Measurements from ENCODE around the gene INPP4A.

The INPP4A gene

DNA sequence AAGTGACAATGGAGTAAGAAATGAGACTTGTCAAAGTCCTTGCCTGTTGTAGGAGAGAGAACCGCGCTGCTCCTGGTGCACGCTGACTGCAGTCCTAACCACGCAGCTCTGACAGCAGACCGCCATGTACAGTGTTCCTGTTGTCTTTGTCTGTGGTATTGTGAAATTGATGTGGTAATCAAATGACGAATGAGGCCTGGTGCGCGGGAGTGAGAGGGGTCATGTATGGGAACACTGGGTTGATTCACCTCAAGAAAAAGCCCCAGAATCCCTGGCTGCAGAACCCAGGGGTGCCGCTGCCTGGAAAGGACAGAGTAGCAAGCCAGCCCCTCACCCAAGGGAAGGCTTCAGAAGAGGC, 64.0 kb downstream of the INPP4A start:
- H3K4me3 Mint-ChIP-seq: peak overlapping the region; percentile 51
- H3K27ac Mint-ChIP-seq: peak overlapping the region; percentile 79
- no peaks in the 10 kb centered on the region for H3K9me3 Mint-ChIP-seq
- peaks cover 2% of the 10 kb centered on the region for H3K36me3 Mint-ChIP-seq (ENCODE audit: low read depth)
- H3K27me3 Mint-ChIP-seq: no peaks in the 10 kb centered on the region
- DNase-seq (peak; percentile 80), ATAC-seq (peak; percentile 92)
- peaks cover 85% of the 10 kb centered on the region for H3K4me1 Mint-ChIP-seq

DNA sequence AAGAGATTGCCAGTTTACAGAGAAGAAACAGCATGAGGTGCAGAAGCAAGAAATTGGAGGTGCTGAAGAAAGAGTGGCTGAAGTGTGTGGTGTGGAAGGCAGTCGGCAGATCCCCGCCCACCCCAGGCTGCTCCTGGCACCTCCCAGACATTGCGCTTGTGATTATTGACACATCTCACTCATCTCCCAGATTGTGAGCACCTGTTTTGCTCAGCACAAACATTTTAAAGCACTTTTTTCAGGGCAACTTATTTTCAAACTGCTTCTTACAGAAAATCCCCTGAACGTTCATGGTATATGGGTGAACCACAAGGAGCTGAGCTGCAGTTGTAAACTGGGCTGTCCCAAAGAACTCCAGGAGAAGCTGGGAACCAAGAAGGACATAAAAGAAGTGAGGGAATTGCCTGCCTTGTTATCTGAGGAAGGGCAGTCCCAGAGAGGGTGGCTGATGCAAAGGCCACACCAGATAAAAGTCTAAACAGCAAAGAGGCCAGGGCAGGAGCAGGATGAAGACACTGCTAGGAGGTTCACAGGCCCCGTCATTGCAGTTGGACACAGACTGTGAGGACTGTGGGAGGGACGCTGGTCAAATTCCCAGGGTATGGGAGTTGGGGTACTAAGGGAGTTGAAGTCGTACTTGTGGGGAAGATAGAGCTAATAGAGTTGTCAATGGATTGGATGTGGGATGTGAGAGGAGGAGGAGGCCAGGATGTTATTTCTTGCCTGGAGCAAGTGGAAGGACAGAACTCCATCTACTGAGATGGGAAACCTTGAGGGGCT, 65.1 kb downstream of the INPP4A start:
- Mint-ChIP-seq H3K9me3 (no peaks in the 10 kb centered on the region), H3K27me3 (no peaks in the 10 kb centered on the region), H3K4me3 (no peak overlapping the region), H3K36me3 (ENCODE audit: low read depth) (peaks cover 2% of the 10 kb centered on the region), H3K4me1 (peaks cover 80% of the 10 kb centered on the region), H3K27ac (no peak overlapping the region)
- DNase-seq: no peak
- ATAC-seq: no peak

GRCh38 chr2:98510322-98510662, 65.6 kb downstream of the INPP4A start:
- DNase-seq (no peak), ATAC-seq (no peak)
- H3K27ac Mint-ChIP-seq: no peak overlapping the region
- H3K27me3 Mint-ChIP-seq: no peaks in the 10 kb centered on the region
- peaks cover 79% of the 10 kb centered on the region for H3K4me1 Mint-ChIP-seq
- H3K9me3 Mint-ChIP-seq: no peaks in the 10 kb centered on the region
- peaks cover 2% of the 10 kb centered on the region for H3K36me3 Mint-ChIP-seq (ENCODE audit: low read depth)
- no peak overlapping the region for H3K4me3 Mint-ChIP-seq

GRCh38 chr2:98511981-98512380, 67.3 kb downstream of the INPP4A start:
- Mint-ChIP-seq H3K4me3 (no peak overlapping the region), H3K4me1 (peaks cover 76% of the 10 kb centered on the region), H3K36me3 (ENCODE audit: low read depth) (no peaks in the 10 kb centered on the region), H3K27ac (no peak overlapping the region), H3K9me3 (no peaks in the 10 kb centered on the region), H3K27me3 (no peaks in the 10 kb centered on the region)
- ATAC-seq (no peak), DNase-seq (no peak)

DNA sequence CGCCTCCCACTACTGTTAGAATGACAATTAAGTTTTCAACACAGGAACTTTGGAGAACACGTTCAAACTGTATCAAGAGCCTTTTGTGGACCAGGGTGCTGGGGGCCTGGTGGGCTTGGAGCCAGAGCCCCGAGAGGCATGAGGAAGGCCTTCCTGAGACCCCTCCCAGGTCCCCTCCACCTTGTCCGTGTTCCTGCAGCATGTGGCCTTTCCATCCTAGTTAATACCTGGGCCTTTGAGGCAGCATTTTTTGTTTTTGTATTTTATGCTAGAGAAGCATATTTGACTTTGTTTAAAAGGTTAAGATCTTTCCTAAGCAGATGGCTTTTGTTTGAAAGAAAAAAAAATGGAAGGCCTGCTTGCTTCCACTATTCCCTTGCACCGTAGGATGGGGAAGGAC, 68.0 kb downstream of the INPP4A start:
- H3K27me3 Mint-ChIP-seq: no peaks in the 10 kb centered on the region
- no peaks in the 10 kb centered on the region for H3K9me3 Mint-ChIP-seq
- ATAC-seq (no peak), DNase-seq (no peak)
- H3K27ac Mint-ChIP-seq: no peak overlapping the region
- H3K4me3 Mint-ChIP-seq: no peak overlapping the region
- peaks cover 76% of the 10 kb centered on the region for H3K4me1 Mint-ChIP-seq
- no peaks in the 10 kb centered on the region for H3K36me3 Mint-ChIP-seq (ENCODE audit: low read depth)

DNA sequence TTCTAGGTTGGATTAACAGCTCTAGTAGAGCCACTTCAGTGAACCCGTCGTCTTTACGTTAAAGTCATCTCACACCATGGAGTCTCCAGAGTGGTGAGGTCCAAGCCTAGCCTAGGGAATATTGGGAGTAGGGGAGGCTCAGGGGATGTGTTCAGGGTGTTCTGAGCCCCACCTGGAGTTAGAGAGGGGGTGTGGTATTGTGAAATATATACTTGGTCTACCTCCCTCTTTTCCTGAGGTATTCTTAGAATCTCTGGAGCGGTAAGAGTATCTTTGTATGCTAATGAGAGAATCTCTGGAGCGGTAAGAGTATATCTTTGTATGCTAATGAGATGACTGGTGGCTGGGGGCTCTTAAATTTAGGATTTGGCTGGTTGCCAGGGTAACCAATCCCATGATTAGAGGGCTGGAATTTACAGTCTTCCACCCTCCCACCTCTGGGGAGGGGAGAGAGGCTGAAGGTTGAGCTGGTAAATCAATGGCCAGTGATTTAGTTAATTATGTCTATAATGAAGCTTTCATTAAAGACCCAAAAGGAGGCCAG, 69.5 kb downstream of the INPP4A start:
- no peaks in the 10 kb centered on the region for H3K9me3 Mint-ChIP-seq
- peaks cover 66% of the 10 kb centered on the region for H3K4me1 Mint-ChIP-seq
- no peak overlapping the region for H3K4me3 Mint-ChIP-seq
- H3K27me3 Mint-ChIP-seq: no peaks in the 10 kb centered on the region
- ATAC-seq (no peak), DNase-seq (no peak)
- H3K27ac Mint-ChIP-seq: no peak overlapping the region
- no peaks in the 10 kb centered on the region for H3K36me3 Mint-ChIP-seq (ENCODE audit: low read depth)

DNA sequence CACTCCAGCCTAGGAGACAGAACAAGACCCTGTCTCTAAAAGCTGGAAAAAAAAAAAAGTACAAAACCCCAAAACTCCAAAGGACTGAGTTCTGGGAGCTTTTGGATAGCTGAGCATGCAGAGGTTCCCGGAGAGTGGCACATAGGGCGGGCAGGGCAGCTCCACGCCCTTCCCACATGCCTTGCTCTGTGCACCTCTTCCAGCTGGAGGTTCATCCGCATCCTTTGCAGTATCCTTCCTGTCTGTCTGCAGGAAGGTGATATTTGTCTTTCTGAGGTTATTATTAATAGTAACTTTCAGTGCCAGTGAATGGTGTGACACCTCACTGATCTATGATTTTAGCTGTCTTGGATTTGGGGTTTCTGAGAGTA, 70.2 kb downstream of the INPP4A start:
- DNase-seq (no peak), ATAC-seq (no peak)
- Mint-ChIP-seq H3K4me1 (peaks cover 59% of the 10 kb centered on the region), H3K9me3 (no peaks in the 10 kb centered on the region), H3K27me3 (no peaks in the 10 kb centered on the region), H3K4me3 (no peak overlapping the region), H3K36me3 (ENCODE audit: low read depth) (no peaks in the 10 kb centered on the region), H3K27ac (peak overlapping the region; percentile 62)

GRCh38 chr2:98515250-98515991, 70.8 kb downstream of the INPP4A start:
- Mint-ChIP-seq H3K27ac (peak overlapping the region; percentile 62), H3K4me1 (peaks cover 54% of the 10 kb centered on the region), H3K9me3 (no peaks in the 10 kb centered on the region), H3K27me3 (no peaks in the 10 kb centered on the region), H3K36me3 (ENCODE audit: low read depth) (no peaks in the 10 kb centered on the region), H3K4me3 (no peak overlapping the region)
- ATAC-seq (peak; percentile 58), DNase-seq (no peak)

GRCh38 chr2:98516571-98516970, 71.9 kb downstream of the INPP4A start:
- DNase-seq (no peak), ATAC-seq (no peak)
- Mint-ChIP-seq H3K4me1 (peaks cover 51% of the 10 kb centered on the region), H3K4me3 (no peak overlapping the region), H3K27me3 (no peaks in the 10 kb centered on the region), H3K27ac (peak overlapping the region; percentile 23), H3K9me3 (no peaks in the 10 kb centered on the region), H3K36me3 (ENCODE audit: low read depth) (no peaks in the 10 kb centered on the region)

- Mint-ChIP-seq H3K9me3 (no peaks in the 10 kb centered on the region), H3K4me3 (no peak overlapping the region), H3K36me3 (ENCODE audit: low read depth) (peaks cover 3% of the 10 kb centered on the region), H3K4me1 (peaks cover 41% of the 10 kb centered on the region), H3K27me3 (no peaks in the 10 kb centered on the region), H3K27ac (no peak overlapping the region)
- DNase-seq (no peak), ATAC-seq (no peak)
Observed at GRCh38 chr2:98517636-98518035, 73.0 kb downstream of the INPP4A start.

GRCh38 chr2:98518101-98518500, 73.4 kb downstream of the INPP4A start:
- peaks cover 7% of the 10 kb centered on the region for H3K36me3 Mint-ChIP-seq (ENCODE audit: low read depth)
- ATAC-seq (peak; percentile 67), DNase-seq (peak; percentile 53)
- no peaks in the 10 kb centered on the region for H3K27me3 Mint-ChIP-seq
- H3K4me3 Mint-ChIP-seq: no peak overlapping the region
- H3K4me1 Mint-ChIP-seq: peaks cover 38% of the 10 kb centered on the region
- no peak overlapping the region for H3K27ac Mint-ChIP-seq
- H3K9me3 Mint-ChIP-seq: no peaks in the 10 kb centered on the region

DNA sequence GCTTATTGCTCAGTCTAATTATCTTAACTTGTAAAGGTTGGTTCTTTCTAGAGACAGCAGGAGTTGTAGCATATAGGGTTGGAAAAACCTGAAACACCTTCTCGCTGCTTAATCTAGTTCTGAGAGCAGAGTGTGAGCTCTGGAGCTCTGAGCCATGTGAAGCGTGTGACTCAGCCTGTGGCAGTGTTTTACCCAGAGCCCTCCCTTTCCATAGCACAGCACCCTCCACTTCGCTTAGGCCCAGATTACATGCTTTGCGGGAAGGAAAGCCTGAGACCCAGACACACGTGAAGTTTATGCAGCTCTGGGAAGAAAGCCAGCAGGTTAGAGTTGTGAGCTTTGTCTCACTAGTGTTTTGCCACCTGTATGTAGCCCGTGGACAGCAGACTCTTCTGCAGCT, 74.5 kb downstream of the INPP4A start:
- peaks cover 33% of the 10 kb centered on the region for H3K4me1 Mint-ChIP-seq
- ATAC-seq (no peak), DNase-seq (no peak)
- H3K27ac Mint-ChIP-seq: no peak overlapping the region
- peaks cover 11% of the 10 kb centered on the region for H3K36me3 Mint-ChIP-seq (ENCODE audit: low read depth)
- H3K4me3 Mint-ChIP-seq: no peak overlapping the region
- H3K9me3 Mint-ChIP-seq: no peaks in the 10 kb centered on the region
- no peaks in the 10 kb centered on the region for H3K27me3 Mint-ChIP-seq

DNA sequence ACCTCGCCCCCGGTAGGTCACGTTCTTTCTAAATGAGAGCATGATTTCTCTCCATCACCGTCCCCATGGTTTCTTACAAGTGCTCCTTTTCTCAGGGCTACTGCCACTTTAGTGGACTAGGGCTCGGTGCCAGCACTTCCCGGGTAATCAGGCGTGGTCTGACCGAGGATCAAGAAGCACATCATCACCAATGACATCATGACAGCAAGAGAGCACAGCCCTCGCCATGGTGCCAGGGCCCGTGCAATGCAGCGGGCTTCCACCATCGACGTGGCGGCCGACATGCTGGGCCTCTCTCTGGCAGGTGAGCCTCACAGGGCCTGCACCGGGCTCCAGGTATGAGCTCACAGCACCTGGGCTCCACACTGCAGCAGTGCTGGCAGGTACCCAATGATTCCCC, 75.2 kb downstream of the INPP4A start:
- Mint-ChIP-seq H3K36me3 (ENCODE audit: low read depth) (peaks cover 12% of the 10 kb centered on the region), H3K27ac (no peak overlapping the region), H3K27me3 (no peaks in the 10 kb centered on the region), H3K4me3 (no peak overlapping the region), H3K9me3 (no peaks in the 10 kb centered on the region), H3K4me1 (peaks cover 29% of the 10 kb centered on the region)
- DNase-seq (no peak), ATAC-seq (no peak)

DNA sequence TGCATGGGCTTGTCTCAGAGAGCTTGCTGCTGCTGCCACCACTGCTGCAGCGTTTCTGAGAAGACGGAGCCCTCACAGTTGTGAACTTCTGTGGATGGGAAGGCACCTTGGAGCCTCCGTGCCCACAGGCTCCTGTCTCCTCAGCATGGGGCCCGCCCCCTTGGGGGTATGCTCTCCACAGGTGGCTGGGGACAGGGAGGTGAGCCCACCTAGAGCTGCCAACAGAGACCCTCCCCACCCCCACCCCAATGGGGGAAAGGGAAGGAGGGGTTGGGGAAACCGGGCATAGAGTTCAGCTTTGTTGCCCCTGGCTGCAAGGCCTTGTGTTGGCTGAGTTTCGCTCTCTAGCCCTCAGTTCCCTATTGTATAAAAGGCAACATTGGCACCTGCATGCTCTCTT, 76.1 kb downstream of the INPP4A start:
- peaks cover 20% of the 10 kb centered on the region for H3K4me1 Mint-ChIP-seq
- no peak overlapping the region for H3K4me3 Mint-ChIP-seq
- ATAC-seq: no peak
- no peak overlapping the region for H3K27ac Mint-ChIP-seq
- H3K9me3 Mint-ChIP-seq: no peaks in the 10 kb centered on the region
- no peak for DNase-seq
- H3K36me3 Mint-ChIP-seq (ENCODE audit: low read depth): peaks cover 13% of the 10 kb centered on the region
- no peaks in the 10 kb centered on the region for H3K27me3 Mint-ChIP-seq

- no peak overlapping the region for H3K27ac Mint-ChIP-seq
- DNase-seq (no peak), ATAC-seq (no peak)
- no peaks in the 10 kb centered on the region for H3K9me3 Mint-ChIP-seq
- H3K4me1 Mint-ChIP-seq: peaks cover 15% of the 10 kb centered on the region
- no peak overlapping the region for H3K4me3 Mint-ChIP-seq
- H3K27me3 Mint-ChIP-seq: no peaks in the 10 kb centered on the region
- peaks cover 17% of the 10 kb centered on the region for H3K36me3 Mint-ChIP-seq (ENCODE audit: low read depth)
Observed at GRCh38 chr2:98521266-98521665, 76.6 kb downstream of the INPP4A start.
